GM12878 (cell line): ENCODE measurements around the gene SPATA18. TPM values are rescaled to one million over a fixed set of nuclear protein-coding genes. Genes with fewer than 3 reads are reported as not detected.

ENCODE experiments used
- ATAC-seq: fragments of 200-7000 bp; cut with Tn5 transposase; 3 replicates; pipeline ENCODE4 v1.9.1; 2020; ENCODE audit warnings: mild to moderate bottlenecking, moderate library complexity
- BruUV-seq: library from RNA; stranded (reverse); fragments of 400-500 nt; replicated peaks from 2 replicates; lab custom pipeline; 2021; lab: Mats Ljungman, UMichigan
- CTCF ChIA-PET: fragments of 300-600 bp; sonication (Branson Sonifier 250); formaldehyde crosslinking; extraction: SDS; loops from one replicate; lab custom pipeline; 2021; ENCODE audit warnings: inconsistent platforms; lab: Yijun Ruan, JAX
- POLR2A ChIA-PET: fragments of 350-600 bp; formaldehyde crosslinking; extraction: SDS; loops from one replicate; lab custom pipeline; 2021; ENCODE audit warnings: inconsistent platforms; lab: Charles Lee
- RAD21 ChIA-PET: fragments of 300-600 bp; sonication (Branson Sonifier 250); formaldehyde crosslinking; loops from one replicate; lab custom pipeline; 2023; ENCODE audit warnings: antibody characterized with exemption; ENCODE audit not compliant: unreplicated experiment; lab: Charles Lee
- SMC1A ChIA-PET: fragments of 300-600 bp; sonication (Branson Sonifier 250); formaldehyde crosslinking; loops from one replicate; lab custom pipeline; 2023; ENCODE audit not compliant: unreplicated experiment, uncharacterized antibody; lab: Charles Lee
- DNase-seq: peaks from one replicate; pipeline ENCODE4 v3.0.0-alpha.2; 2011; ENCODE audit warnings: low read depth, low spot score
- FAIRE-seq: peaks from 3 replicates; lab custom pipeline; 2011; peaks lifted over from hg19 to GRCh38; lab: Jason Lieb, UNC
- H2AFZ ChIP-seq: 2 replicates; pipeline ENCODE4 v1.6.0; 2011; ENCODE audit warnings: low read depth, low read length, control low read depth; ENCODE audit not compliant: control insufficient read depth
- H3K27ac ChIP-seq: 2 replicates; pipeline ENCODE4 v1.5.1; 2011; ENCODE audit warnings: control low read depth; ENCODE audit not compliant: control insufficient read depth, insufficient read depth
- H3K27me3 ChIP-seq, 2 experiments: replicated peaks in 1 of 2; 2 replicates each; pipeline versions ENCODE4 v1.6.0 to v1.6.1; 2011; ENCODE audit warnings: low read length in 1 of 2; ENCODE audit not compliant: control insufficient read depth in 2 of 2, insufficient read depth in 2 of 2
- H3K36me3 ChIP-seq, 2 experiments: 2 replicates each; pipeline ENCODE4 v1.5.1; 2011; ENCODE audit warnings: low read length in 1 of 2; ENCODE audit not compliant: control insufficient read depth in 2 of 2, insufficient read depth in 2 of 2
- H3K4me1 ChIP-seq: 2 replicates; pipeline ENCODE4 v1.6.1; 2011; ENCODE audit warnings: mild to moderate bottlenecking, low read length, moderate library complexity, mixed read lengths; ENCODE audit not compliant: control insufficient read depth, insufficient read depth
- H3K4me2 ChIP-seq: 2 replicates; pipeline ENCODE4 v1.6.0; 2011; ENCODE audit warnings: control low read depth; ENCODE audit not compliant: control insufficient read depth, insufficient read depth
- H3K4me3 ChIP-seq: fragments of 200-600 bp; sonication (generic); 2 replicates; pipeline ENCODE4 v1.5.1; 2016
- H3K79me2 ChIP-seq: 2 replicates; pipeline ENCODE4 v1.6.0; 2011; ENCODE audit warnings: low read length; ENCODE audit not compliant: control insufficient read depth, insufficient read depth
- H3K9ac ChIP-seq: 2 replicates; pipeline ENCODE4 v1.8.0; 2011; ENCODE audit warnings: low read length, control low read depth, mixed read lengths; ENCODE audit not compliant: control insufficient read depth, insufficient read depth
- H3K9me3 ChIP-seq: replicated peaks from 3 replicates; pipeline ENCODE4 v1.5.1; 2011; ENCODE audit warnings: mild to moderate bottlenecking, low read length; ENCODE audit not compliant: control insufficient read depth, insufficient read depth
- H4K20me1 ChIP-seq: 2 replicates; pipeline ENCODE4 v1.6.0; 2011; ENCODE audit not compliant: control insufficient read depth, insufficient read depth
- CBFB ChIP-seq: IDR thresholded peaks from 2 replicates; pipeline ENCODE4 v1.6.1; 2016; ENCODE audit warnings: antibody characterized with exemption, low read depth
- CHD1 ChIP-seq: IDR thresholded peaks from 2 replicates; pipeline ENCODE4 v1.6.1; 2012; ENCODE audit warnings: low read depth, low read length, improper control_type of control experiment
- CHD4 ChIP-seq: fragments of 200-600 bp; sonication (generic); IDR thresholded peaks from 2 replicates; pipeline ENCODE4 v1.6.1; 2016; ENCODE audit warnings: mild to moderate bottlenecking
- CREM ChIP-seq: IDR thresholded peaks from 2 replicates; pipeline ENCODE4 v1.6.1; 2014; ENCODE audit warnings: antibody characterized with exemption, low read depth
- FOXM1 ChIP-seq: IDR thresholded peaks from 2 replicates; pipeline ENCODE4 v1.6.1; 2012; ENCODE audit warnings: low read depth, mild to moderate bottlenecking, inconsistent platforms, low read length, moderate library complexity
- NFIC ChIP-seq: IDR thresholded peaks from 2 replicates; pipeline ENCODE4 v1.6.1; 2012; ENCODE audit warnings: low read depth, mild to moderate bottlenecking, inconsistent platforms, low read length, moderate library complexity
- NFYB ChIP-seq: IDR thresholded peaks from 2 replicates; pipeline ENCODE4 v1.6.1; 2011; ENCODE audit warnings: low read depth, mild to moderate bottlenecking, low read length, improper control_type of control experiment, moderate library complexity; ENCODE audit not compliant: insufficient read depth
- NR2C1 ChIP-seq: fragments of 450-650 bp; IDR thresholded peaks from 2 replicates; pipeline ENCODE4 v1.6.1; 2017; ENCODE audit warnings: antibody characterized with exemption, mild to moderate bottlenecking, moderate library complexity
- NR2F1 ChIP-seq: fragments of 450-650 bp; conservative IDR thresholded peaks from 2 replicates; pipeline ENCODE4 v1.6.1; 2017; ENCODE audit warnings: mild to moderate bottlenecking
- POLR2AphosphoS2 ChIP-seq: IDR thresholded peaks from 2 replicates; pipeline ENCODE4 v1.6.1; 2011; ENCODE audit warnings: low read depth, mild to moderate bottlenecking, low read length, improper control_type of control experiment, moderate library complexity
- POLR2AphosphoS5 ChIP-seq: IDR thresholded peaks from 2 replicates; pipeline ENCODE4 v1.6.1; 2011; ENCODE audit warnings: mild to moderate bottlenecking, low read length, inconsistent platforms
- POU2F2 ChIP-seq: IDR thresholded peaks from 3 replicates; pipeline ENCODE4 v1.6.1; 2011; ENCODE audit warnings: low read depth, mild to moderate bottlenecking, low read length, borderline replicate concordance
- SP1 ChIP-seq: IDR thresholded peaks from one replicate; pipeline ENCODE4 v1.6.1; 2011; ENCODE audit warnings: low read depth, low read length
- ZNF207 ChIP-seq: fragments of 450-650 bp; IDR thresholded peaks from 2 replicates; pipeline ENCODE4 v1.6.1; 2014; ENCODE audit warnings: antibody characterized with exemption, mild to moderate bottlenecking, borderline replicate concordance
- WGBS: methylation state at CpG from one replicate; pipeline ENCODE4 v1.1.6; 2016; ENCODE audit warnings: low lambda C conversion rate; ENCODE audit not compliant: insufficient replicate concordance, insufficient coverage; ENCODE audit errors: missing lambda C conversion rate; 5-methylcytosine and 5-hydroxymethylcytosine counted together
- in situ Hi-C: fragments of 300-500 bp; cut with MboI; formaldehyde crosslinking; loops from 9 replicates; pipeline ENCODE4 v1.14.3; 2018; ENCODE audit warnings: mixed read lengths
- intact Hi-C: fragments of 100-400 bp; cut with micrococcal nuclease; formaldehyde crosslinking; loops from one replicate; pipeline ENCODE4 v1.14.2; 2022; ENCODE audit not compliant: unreplicated experiment
- polyA plus RNA-seq, 11 experiments: library from polyadenylated mRNA; depleted of rRNA in 4 of 11; unstranded in 6 of 11; stranded (reverse) in 5 of 11; fragments of >200 nt; fragmentation: Nextera tagmentation in 4 of 11; fragmentation: Illumina TruSeq in 1 of 11; extraction: Ambion mirVana in 4 of 11; extraction: Trizol in 1 of 11; gene quantifications; 1 replicate in 1 of 11; 2 replicates in 10 of 11; pipeline versions ENCODE4 v1.2.1 to v1.2.3, GENCODE V29; 2011 to 2016; ENCODE audit warnings: inconsistent platforms in 2 of 11, missing spikeins in 2 of 11, low read depth in 1 of 11
- total RNA-seq, 4 experiments: library from RNA; depleted of rRNA in 3 of 4; stranded (reverse); fragments of >200 nt in 3 of 4; fragmentation: Illumina TruSeq in 1 of 4; extraction: Trizol in 1 of 4; gene quantifications; 2 replicates each; pipeline versions ENCODE4 v1.2.1 to v1.2.3, GENCODE V29; 2013 to 2021
- TF ChIP-seq, protein P1 (sequence below): IDR thresholded peaks from 2 replicates; pipeline ENCODE4 v1.6.1; 2012; ENCODE audit warnings: low read length, inconsistent platforms
- TF ChIP-seq, protein P2 (sequence below), 3 experiments: IDR thresholded peaks in 2 of 3; conservative IDR thresholded peaks in 1 of 3; 2 replicates each; pipeline ENCODE4 v1.5.1; 2011; ENCODE audit warnings: low read depth in 3 of 3, low read length in 3 of 3, mild to moderate bottlenecking in 3 of 3, control low read depth in 2 of 3, moderate library complexity in 2 of 3, inconsistent platforms in 1 of 3, mixed read lengths in 1 of 3; ENCODE audit not compliant: control insufficient read depth in 2 of 3, insufficient read depth in 1 of 3; ENCODE audit errors: extremely low read depth in 1 of 3

Gene SPATA18
- total and polyA plus RNA-seq, 10 of the 15 experiments (the other 5 are each of a cell fraction or from before 2014, with no cell fraction given), result 0.39 to 4.5 (median 1.9) TPM

DNA sequence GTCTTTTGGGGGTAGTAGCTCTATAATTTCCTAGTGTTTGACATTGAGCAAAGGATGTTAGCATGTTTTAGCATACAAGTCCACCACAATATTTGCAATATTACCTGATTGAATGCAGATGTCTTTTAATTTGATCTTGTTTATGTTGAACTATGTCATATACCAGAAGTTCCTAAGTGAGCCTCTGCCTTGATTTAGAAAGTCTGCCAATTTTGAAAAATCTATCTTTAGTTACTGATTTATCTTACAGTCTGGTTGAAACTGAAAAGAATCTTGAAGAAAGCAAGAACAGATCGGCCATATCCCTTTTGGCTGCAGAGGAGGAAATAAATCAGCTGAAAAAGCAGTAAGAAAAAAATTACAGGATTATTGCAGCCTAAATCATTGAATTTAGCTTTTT is 18.5 kb downstream of the SPATA18 start:
- Histone ChIP-seq H3K4me3 (no peak overlapping the region), H4K20me1 (no peaks in the 10 kb centered on the region), H3K36me3 (no peaks in the 10 kb centered on the region), H3K4me2 (no peak overlapping the region), H3K9ac (no peak overlapping the region), H2AFZ (no peak overlapping the region), H3K9me3 (no peaks in the 10 kb centered on the region), H3K4me1 (no peaks in the 10 kb centered on the region), H3K79me2 (no peaks in the 10 kb centered on the region), H3K27ac (no peak overlapping the region), H3K27me3 (no peaks in the 10 kb centered on the region; a peak in 1 of 4 replicates)
- ATAC-seq, result no peak
- FAIRE-seq, result no peak
- ChIA-PET RAD21 (no interaction called here), SMC1A (interaction anchor here (0.6 to 1.1 kb wide), 2 partner anchors 15 to 116 kb away, joined by 3 read pairs; no protein-coding TSS in a partner anchor), CTCF (no interaction called here), POLR2A (no interaction called here)
- no peak for DNase-seq
- TF ChIP-seq POLR2AphosphoS2, result no peak
- no peak for TF ChIP-seq ZNF207
- TF ChIP-seq POLR2AphosphoS5, result no peak
- no peak for TF ChIP-seq CREM
- TF ChIP-seq CHD1, result no peak
- TF ChIP-seq, protein P1, sequence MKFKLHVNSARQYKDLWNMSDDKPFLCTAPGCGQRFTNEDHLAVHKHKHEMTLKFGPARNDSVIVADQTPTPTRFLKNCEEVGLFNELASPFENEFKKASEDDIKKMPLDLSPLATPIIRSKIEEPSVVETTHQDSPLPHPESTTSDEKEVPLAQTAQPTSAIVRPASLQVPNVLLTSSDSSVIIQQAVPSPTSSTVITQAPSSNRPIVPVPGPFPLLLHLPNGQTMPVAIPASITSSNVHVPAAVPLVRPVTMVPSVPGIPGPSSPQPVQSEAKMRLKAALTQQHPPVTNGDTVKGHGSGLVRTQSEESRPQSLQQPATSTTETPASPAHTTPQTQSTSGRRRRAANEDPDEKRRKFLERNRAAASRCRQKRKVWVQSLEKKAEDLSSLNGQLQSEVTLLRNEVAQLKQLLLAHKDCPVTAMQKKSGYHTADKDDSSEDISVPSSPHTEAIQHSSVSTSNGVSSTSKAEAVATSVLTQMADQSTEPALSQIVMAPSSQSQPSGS, result no peak
- no peak for TF ChIP-seq NFYB
- no peak for TF ChIP-seq POU2F2
- TF ChIP-seq SP1, result no peak
- no peak for TF ChIP-seq NFIC
- TF ChIP-seq NR2C1, result no peak
- TF ChIP-seq, protein P2, sequence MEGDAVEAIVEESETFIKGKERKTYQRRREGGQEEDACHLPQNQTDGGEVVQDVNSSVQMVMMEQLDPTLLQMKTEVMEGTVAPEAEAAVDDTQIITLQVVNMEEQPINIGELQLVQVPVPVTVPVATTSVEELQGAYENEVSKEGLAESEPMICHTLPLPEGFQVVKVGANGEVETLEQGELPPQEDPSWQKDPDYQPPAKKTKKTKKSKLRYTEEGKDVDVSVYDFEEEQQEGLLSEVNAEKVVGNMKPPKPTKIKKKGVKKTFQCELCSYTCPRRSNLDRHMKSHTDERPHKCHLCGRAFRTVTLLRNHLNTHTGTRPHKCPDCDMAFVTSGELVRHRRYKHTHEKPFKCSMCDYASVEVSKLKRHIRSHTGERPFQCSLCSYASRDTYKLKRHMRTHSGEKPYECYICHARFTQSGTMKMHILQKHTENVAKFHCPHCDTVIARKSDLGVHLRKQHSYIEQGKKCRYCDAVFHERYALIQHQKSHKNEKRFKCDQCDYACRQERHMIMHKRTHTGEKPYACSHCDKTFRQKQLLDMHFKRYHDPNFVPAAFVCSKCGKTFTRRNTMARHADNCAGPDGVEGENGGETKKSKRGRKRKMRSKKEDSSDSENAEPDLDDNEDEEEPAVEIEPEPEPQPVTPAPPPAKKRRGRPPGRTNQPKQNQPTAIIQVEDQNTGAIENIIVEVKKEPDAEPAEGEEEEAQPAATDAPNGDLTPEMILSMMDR (IDR thresholded peaks at IDR 0.05 in 2 of 3, conservative IDR thresholded peaks at IDR 0.05 in 1 of 3; ENCODE audit: control insufficient read depth in 2 of 3, extremely low read depth in 1 of 3, insufficient read depth in 1 of 3, low read depth in 3 of 3, low read length in 3 of 3), result no peak
- no peak for TF ChIP-seq NR2F1
- no peak for TF ChIP-seq FOXM1
- no peak for TF ChIP-seq CBFB
- no peak for TF ChIP-seq CHD4
- in situ Hi-C loops (no loop called here), intact Hi-C loops (no loop called here)
- no TSS peak for BruUV-seq
- WGBS, result 86% methylated on average over 1 of the region's 1 CpG
